ENCODE results near the gene BATF. TPM values are rescaled to one million over a fixed set of nuclear protein-coding genes. Genes with fewer than 3 reads are reported as not detected.

Gene BATF
- total and polyA plus RNA-seq, 2 experiments from 2014 or later, result not detected

DNA sequence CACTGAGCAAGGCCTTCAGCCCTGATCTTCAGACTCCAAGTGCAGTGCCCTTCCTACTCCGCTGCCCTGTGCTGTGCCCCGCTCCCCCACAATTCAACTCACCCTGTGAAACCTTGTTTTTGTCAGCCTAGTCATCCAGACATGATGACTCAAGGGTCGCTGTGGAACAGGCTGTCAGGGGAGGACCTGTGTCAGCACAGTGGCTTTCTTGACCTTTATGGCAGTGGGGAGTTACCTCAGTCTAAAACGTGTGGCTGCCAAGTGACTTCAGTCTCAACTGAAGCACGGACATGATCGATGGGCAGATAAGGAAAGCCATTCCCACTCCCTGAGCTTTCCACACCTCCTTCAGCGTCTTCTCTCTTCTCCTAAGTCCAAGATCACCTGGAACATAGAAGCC, 39.8 kb downstream of the BATF start:
- no peaks in the 10 kb centered on the region for H3K9me3 ChIP-seq (ENCODE audit: low read depth)
- no peaks in the 10 kb centered on the region for H3K36me3 ChIP-seq
- H3K4me1 ChIP-seq (ENCODE audit: low read depth), result peaks cover 8% of the 10 kb centered on the region
- H3K27me3 ChIP-seq, result no peaks in the 10 kb centered on the region
- TF ChIP-seq, protein P1, sequence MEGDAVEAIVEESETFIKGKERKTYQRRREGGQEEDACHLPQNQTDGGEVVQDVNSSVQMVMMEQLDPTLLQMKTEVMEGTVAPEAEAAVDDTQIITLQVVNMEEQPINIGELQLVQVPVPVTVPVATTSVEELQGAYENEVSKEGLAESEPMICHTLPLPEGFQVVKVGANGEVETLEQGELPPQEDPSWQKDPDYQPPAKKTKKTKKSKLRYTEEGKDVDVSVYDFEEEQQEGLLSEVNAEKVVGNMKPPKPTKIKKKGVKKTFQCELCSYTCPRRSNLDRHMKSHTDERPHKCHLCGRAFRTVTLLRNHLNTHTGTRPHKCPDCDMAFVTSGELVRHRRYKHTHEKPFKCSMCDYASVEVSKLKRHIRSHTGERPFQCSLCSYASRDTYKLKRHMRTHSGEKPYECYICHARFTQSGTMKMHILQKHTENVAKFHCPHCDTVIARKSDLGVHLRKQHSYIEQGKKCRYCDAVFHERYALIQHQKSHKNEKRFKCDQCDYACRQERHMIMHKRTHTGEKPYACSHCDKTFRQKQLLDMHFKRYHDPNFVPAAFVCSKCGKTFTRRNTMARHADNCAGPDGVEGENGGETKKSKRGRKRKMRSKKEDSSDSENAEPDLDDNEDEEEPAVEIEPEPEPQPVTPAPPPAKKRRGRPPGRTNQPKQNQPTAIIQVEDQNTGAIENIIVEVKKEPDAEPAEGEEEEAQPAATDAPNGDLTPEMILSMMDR (IDR thresholded peaks at IDR 0.05; ENCODE audit: low read depth, low read length), result no peak
- H3K4me3 ChIP-seq, result no peak overlapping the region
- no peak overlapping the region for H3K27ac ChIP-seq
- DNase-seq (ENCODE audit: low read depth in 1 of 2, low spot score in 1 of 2), result no peak

DNA sequence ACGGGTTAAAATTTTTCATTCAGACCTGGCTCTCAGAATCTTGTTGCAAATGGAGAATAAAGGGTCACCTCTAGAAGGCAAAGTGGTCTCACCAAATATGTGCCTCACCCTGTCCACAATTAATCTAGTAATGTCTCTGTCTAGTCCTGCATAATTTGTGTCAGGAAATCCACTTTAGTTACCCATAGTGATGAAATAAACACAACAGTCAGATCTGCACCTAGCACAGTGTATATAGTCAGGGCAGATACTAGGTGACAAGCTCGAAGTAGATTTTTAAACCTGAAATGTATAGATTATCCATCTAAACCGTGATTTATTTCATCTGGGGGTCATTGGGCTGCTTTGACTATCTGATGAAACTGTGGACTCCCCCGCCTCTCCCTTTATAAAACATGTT, 40.2 kb downstream of the BATF start:
- Histone ChIP-seq H3K9me3 (ENCODE audit: low read depth) (no peaks in the 10 kb centered on the region), H3K36me3 (no peaks in the 10 kb centered on the region), H3K27ac (no peak overlapping the region), H3K4me1 (ENCODE audit: low read depth) (peaks cover 8% of the 10 kb centered on the region), H3K4me3 (no peak overlapping the region), H3K27me3 (no peaks in the 10 kb centered on the region)
- DNase-seq (ENCODE audit: low read depth in 1 of 2, low spot score in 1 of 2), result no peak
- TF ChIP-seq, protein P1 (IDR thresholded peaks at IDR 0.05; ENCODE audit: low read depth, low read length), result no peak

DNA sequence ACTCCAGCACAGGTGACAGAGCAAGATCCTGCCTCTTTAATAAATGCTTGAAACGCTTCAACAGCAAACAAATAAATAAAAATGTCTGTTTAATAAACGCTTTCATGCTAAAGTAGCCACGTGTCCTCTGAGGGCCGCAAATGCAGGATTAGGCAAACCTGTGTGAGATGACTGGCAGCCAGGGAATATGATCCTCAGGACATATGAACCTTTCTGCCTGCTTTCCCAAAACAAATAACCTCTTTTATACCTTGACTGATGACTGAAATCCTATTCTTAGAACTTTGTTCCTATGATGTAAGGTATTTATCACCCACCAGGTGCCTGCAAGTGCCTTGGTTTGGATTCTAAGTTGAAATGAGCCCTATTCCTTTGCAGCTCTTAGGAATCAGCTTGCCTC, 41.7 kb downstream of the BATF start:
- H3K27me3 ChIP-seq, result no peaks in the 10 kb centered on the region
- H3K4me1 ChIP-seq (ENCODE audit: low read depth), result peaks cover 8% of the 10 kb centered on the region
- H3K9me3 ChIP-seq (ENCODE audit: low read depth), result no peaks in the 10 kb centered on the region
- no peak overlapping the region for H3K4me3 ChIP-seq
- H3K27ac ChIP-seq, result no peak overlapping the region
- no peak for DNase-seq (ENCODE audit: low read depth in 1 of 2, low spot score in 1 of 2)
- TF ChIP-seq, protein P1 (IDR thresholded peaks at IDR 0.05; ENCODE audit: low read depth, low read length), result no peak
- no peaks in the 10 kb centered on the region for H3K36me3 ChIP-seq

DNA sequence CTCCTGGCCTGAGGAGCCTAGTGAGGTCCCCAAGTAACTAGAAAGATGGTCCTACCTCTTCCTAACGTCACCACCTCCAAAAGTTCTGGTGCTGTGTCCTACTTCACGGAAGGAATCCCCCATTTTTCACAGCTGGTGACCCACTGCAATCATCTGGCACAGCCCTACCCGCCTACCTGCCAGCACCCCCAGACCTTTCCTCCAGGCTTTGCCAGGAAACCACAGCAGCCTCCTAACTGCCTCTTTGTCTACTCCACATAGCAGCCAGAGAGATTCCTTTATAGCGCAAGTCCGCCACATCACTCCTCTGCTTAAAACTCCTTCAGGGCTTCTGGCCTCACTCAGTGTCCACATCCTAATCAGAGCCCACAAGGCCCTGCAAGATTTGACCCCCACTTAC, 42.8 kb downstream of the BATF start:
- H3K27ac ChIP-seq, result no peak overlapping the region
- no peak overlapping the region for H3K4me3 ChIP-seq
- H3K36me3 ChIP-seq, result no peaks in the 10 kb centered on the region
- peaks cover 8% of the 10 kb centered on the region for H3K4me1 ChIP-seq (ENCODE audit: low read depth)
- no peaks in the 10 kb centered on the region for H3K9me3 ChIP-seq (ENCODE audit: low read depth)
- no peak for DNase-seq (ENCODE audit: low read depth in 1 of 2, low spot score in 1 of 2)
- TF ChIP-seq, protein P1 (IDR thresholded peaks at IDR 0.05; ENCODE audit: low read depth, low read length), result no peak
- H3K27me3 ChIP-seq, result no peaks in the 10 kb centered on the region

DNA sequence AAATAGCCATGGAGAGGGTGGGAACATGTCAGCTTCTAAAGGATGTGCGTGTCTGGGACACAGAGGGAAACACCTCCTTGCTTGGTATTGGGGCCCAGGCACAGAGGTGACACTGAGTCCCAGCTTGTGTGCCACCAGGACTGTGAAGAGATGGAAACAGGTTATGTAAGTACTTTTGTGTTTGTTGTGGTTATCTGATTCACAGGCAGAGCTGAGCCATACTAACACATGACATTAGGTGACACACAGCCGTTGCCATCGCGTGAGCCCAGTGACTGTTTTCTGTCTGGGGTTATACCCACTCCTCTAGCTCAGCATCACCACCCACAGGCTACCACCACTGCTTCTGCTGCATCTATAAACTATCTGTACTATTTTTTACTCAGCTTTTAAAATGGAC, 44.1 kb downstream of the BATF start:
- H3K4me1 ChIP-seq (ENCODE audit: low read depth), result peaks cover 8% of the 10 kb centered on the region
- H3K27me3 ChIP-seq, result no peaks in the 10 kb centered on the region
- no peak for DNase-seq (ENCODE audit: low read depth in 1 of 2, low spot score in 1 of 2)
- H3K27ac ChIP-seq, result no peak overlapping the region
- no peak overlapping the region for H3K4me3 ChIP-seq
- no peaks in the 10 kb centered on the region for H3K36me3 ChIP-seq
- no peaks in the 10 kb centered on the region for H3K9me3 ChIP-seq (ENCODE audit: low read depth)
- TF ChIP-seq, protein P1 (IDR thresholded peaks at IDR 0.05; ENCODE audit: low read depth, low read length), result no peak

DNA sequence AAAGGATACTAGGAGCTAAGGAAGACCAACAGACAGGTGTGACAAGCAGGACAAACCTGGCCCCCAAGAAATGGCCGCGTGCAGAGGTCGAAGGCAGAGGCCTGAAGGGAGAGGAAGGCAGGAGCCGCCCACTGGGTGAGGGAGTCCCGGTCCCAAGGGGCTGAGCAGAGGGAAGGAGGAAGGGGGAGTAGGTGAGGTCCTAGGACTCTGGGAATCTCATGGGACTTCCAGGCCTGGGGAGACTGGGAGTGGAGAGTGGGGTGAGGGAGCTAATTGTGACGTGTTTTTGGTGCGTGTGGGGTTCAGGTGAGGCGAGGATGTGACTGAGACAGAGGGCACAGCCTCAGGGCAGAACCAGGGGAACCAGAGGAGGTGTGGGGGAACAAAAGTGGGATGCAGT, 44.5 kb downstream of the BATF start:
- H3K4me1 ChIP-seq (ENCODE audit: low read depth), result peaks cover 8% of the 10 kb centered on the region
- TF ChIP-seq, protein P1 (IDR thresholded peaks at IDR 0.05; ENCODE audit: low read depth, low read length), result no peak
- H3K9me3 ChIP-seq (ENCODE audit: low read depth), result no peaks in the 10 kb centered on the region
- no peaks in the 10 kb centered on the region for H3K36me3 ChIP-seq
- no peak overlapping the region for H3K27ac ChIP-seq
- no peak overlapping the region for H3K4me3 ChIP-seq
- no peak for DNase-seq (ENCODE audit: low read depth in 1 of 2, low spot score in 1 of 2)
- H3K27me3 ChIP-seq, result no peaks in the 10 kb centered on the region
